IMR-90 (cell line): ENCODE measurements around the gene SCFD1. TPM values are rescaled to one million over a fixed set of nuclear protein-coding genes. Genes with fewer than 3 reads are reported as not detected.

ENCODE experiments used
- ATAC-seq: fragments of 200-7000 bp; cut with Tn5 transposase; 2 replicates; pipeline ENCODE4 v1.9.1; 2020; ENCODE audit warnings: low read depth, mild to moderate bottlenecking, moderate library complexity
- BruUV-seq: library from RNA; stranded (reverse); fragments of 400-500 nt; replicated peaks from 2 replicates; lab custom pipeline; 2021; lab: Mats Ljungman, UMichigan
- CTCF ChIA-PET: fragments of 300-600 bp; formaldehyde crosslinking; extraction: SDS; loops from one replicate; lab custom pipeline; 2021; ENCODE audit warnings: antibody characterized with exemption; lab: Yijun Ruan, JAX
- POLR2A ChIA-PET: fragments of 300-600 bp; sonication (Branson Sonifier 250); formaldehyde crosslinking; loops from one replicate; lab custom pipeline; 2022; ENCODE audit warnings: antibody characterized with exemption; ENCODE audit not compliant: unreplicated experiment; lab: Charles Lee
- DNase-seq: peaks from one replicate; pipeline ENCODE4 v3.0.0; 2013
- H2AFZ ChIP-seq: replicated peaks from 2 replicates; pipeline ENCODE3; 2013; ENCODE audit warnings: low read length, mild to moderate bottlenecking; ENCODE audit not compliant: poor library complexity
- H2AK5ac ChIP-seq: 2 replicates; pipeline ENCODE4 v1.6.1; 2013; ENCODE audit warnings: low read depth, low read length, inconsistent platforms
- H2AK9ac ChIP-seq: replicated peaks from 2 replicates; pipeline ENCODE3; 2013; ENCODE audit warnings: mild to moderate bottlenecking, low read depth, low read length, moderate library complexity; ENCODE audit not compliant: poor library complexity
- H2BK120ac ChIP-seq: 2 replicates; pipeline ENCODE4 v1.6.1; 2013; ENCODE audit warnings: low read depth, low read length, inconsistent platforms
- H2BK15ac ChIP-seq: 3 replicates; pipeline ENCODE4 v1.6.1; 2013; ENCODE audit warnings: low read depth, low read length, inconsistent platforms
- H2BK20ac ChIP-seq: 2 replicates; pipeline ENCODE4 v1.6.1; 2013; ENCODE audit warnings: low read depth, mild to moderate bottlenecking, inconsistent platforms, low read length, moderate library complexity
- H2BK5ac ChIP-seq: 2 replicates; pipeline ENCODE4 v1.6.1; 2013; ENCODE audit warnings: mild to moderate bottlenecking, low read depth, low read length, inconsistent platforms; ENCODE audit not compliant: poor library complexity, severe bottlenecking
- H3K14ac ChIP-seq: replicated peaks from 2 replicates; pipeline ENCODE4 v1.6.1; 2013; ENCODE audit warnings: low read depth, low read length, inconsistent platforms
- H3K18ac ChIP-seq: 2 replicates; pipeline ENCODE4 v1.6.1; 2013; ENCODE audit warnings: low read depth, low read length, control low read depth
- H3K23ac ChIP-seq: 2 replicates; pipeline ENCODE4 v1.6.1; 2013; ENCODE audit warnings: low read depth, low read length, inconsistent platforms
- H3K27ac ChIP-seq: 2 replicates; pipeline ENCODE4 v1.5.1; 2013; ENCODE audit warnings: mild to moderate bottlenecking, control low read depth, low read length; ENCODE audit not compliant: insufficient read depth
- H3K27me3 ChIP-seq: 2 replicates; pipeline ENCODE4 v1.6.1; 2013; ENCODE audit warnings: low read length; ENCODE audit not compliant: control insufficient read depth, insufficient read depth
- H3K36me3 ChIP-seq: 2 replicates; pipeline ENCODE4 v1.6.1; 2013; ENCODE audit warnings: low read length, mixed read lengths; ENCODE audit not compliant: control insufficient read depth, insufficient read depth
- H3K4ac ChIP-seq: 2 replicates; pipeline ENCODE4 v1.6.1; 2013; ENCODE audit warnings: low read depth, low read length, inconsistent platforms
- H3K4me1 ChIP-seq: 2 replicates; pipeline ENCODE4 v1.6.1; 2013; ENCODE audit warnings: low read length, mixed read lengths; ENCODE audit not compliant: control insufficient read depth, insufficient read depth
- H3K4me2 ChIP-seq: 2 replicates; pipeline ENCODE4 v1.6.1; 2013; ENCODE audit warnings: low read depth, mild to moderate bottlenecking, control low read depth, low read length, moderate library complexity
- H3K4me3 ChIP-seq: 2 replicates; pipeline ENCODE4 v1.5.1; 2013; ENCODE audit warnings: low read depth, mild to moderate bottlenecking, control low read depth, low read length, moderate library complexity; ENCODE audit not compliant: insufficient read depth
- H3K56ac ChIP-seq: 2 replicates; pipeline ENCODE4 v1.6.1; 2013; ENCODE audit warnings: low read length, inconsistent platforms; ENCODE audit not compliant: insufficient read depth; ENCODE audit errors: extremely low read depth
- H3K79me1 ChIP-seq, 2 experiments: 2 replicates each; pipeline ENCODE4 v1.6.1; 2013; ENCODE audit warnings: low read length in 2 of 2, inconsistent platforms in 1 of 2, low read depth in 1 of 2
- H3K9ac ChIP-seq: 2 replicates; pipeline ENCODE4 v1.6.1; 2013; ENCODE audit warnings: low read depth, low read length, control low read depth
- H3K9me1 ChIP-seq: 2 replicates; pipeline ENCODE4 v1.6.1; 2013; ENCODE audit warnings: low read length, inconsistent platforms; ENCODE audit not compliant: insufficient read depth
- H3K9me3 ChIP-seq: 2 replicates; pipeline ENCODE4 v1.6.1; 2013; ENCODE audit warnings: low read length; ENCODE audit not compliant: control insufficient read depth, insufficient read depth
- H4K20me1 ChIP-seq: 2 replicates; pipeline ENCODE4 v1.6.1; 2013; ENCODE audit warnings: low read length, inconsistent platforms; ENCODE audit not compliant: insufficient read depth
- H4K5ac ChIP-seq: 2 replicates; pipeline ENCODE4 v1.6.1; 2013; ENCODE audit warnings: mild to moderate bottlenecking, low read depth, low read length, control low read depth
- H4K8ac ChIP-seq, 2 experiments: 2 replicates each; pipeline ENCODE4 v1.6.1; 2013; ENCODE audit warnings: low read depth in 2 of 2, low read length in 2 of 2, control low read depth in 1 of 2, inconsistent platforms in 1 of 2
- H4K91ac ChIP-seq: 2 replicates; pipeline ENCODE4 v1.6.1; 2013; ENCODE audit warnings: low read depth, low read length, inconsistent platforms; ENCODE audit not compliant: insufficient read depth
- CEBPB ChIP-seq: IDR thresholded peaks from 2 replicates; pipeline ENCODE4 v1.6.1; 2012; ENCODE audit warnings: low read depth, low read length, improper control_type of control experiment
- CTCF ChIP-seq: conservative IDR thresholded peaks from 2 replicates; pipeline ENCODE4 v1.5.1; 2012; ENCODE audit warnings: mild to moderate bottlenecking, low read depth, low read length, improper control_type of control experiment
- MAFK ChIP-seq: IDR thresholded peaks from 2 replicates; pipeline ENCODE4 v1.6.1; 2012; ENCODE audit warnings: low read depth, low read length, improper control_type of control experiment
- MXI1 ChIP-seq: IDR thresholded peaks from 2 replicates; pipeline ENCODE4 v1.6.1; 2012; ENCODE audit warnings: low read depth, mild to moderate bottlenecking, low read length, moderate library complexity, borderline replicate concordance
- POLR2A ChIP-seq: IDR thresholded peaks from 2 replicates; pipeline ENCODE4 v1.6.1; 2012; ENCODE audit warnings: mild to moderate bottlenecking, low read depth, low read length
- RCOR1 ChIP-seq: IDR thresholded peaks from 2 replicates; pipeline ENCODE4 v1.6.1; 2012; ENCODE audit warnings: mild to moderate bottlenecking, low read length, improper control_type of control experiment; ENCODE audit not compliant: insufficient replicate concordance
- RFX5 ChIP-seq: IDR thresholded peaks from 2 replicates; pipeline ENCODE4 v1.8.0; 2012; ENCODE audit warnings: low read depth, mild to moderate bottlenecking, low read length, moderate library complexity
- SMC3 ChIP-seq: fragments of 150-350 bp; IDR thresholded peaks from 2 replicates; pipeline ENCODE4 v1.6.1; 2016; ENCODE audit warnings: low read depth, mild to moderate bottlenecking, antibody characterized with exemption, low read length, moderate library complexity
- USF2 ChIP-seq: fragments of 150-350 bp; IDR thresholded peaks from 2 replicates; pipeline ENCODE4 v1.6.1; 2017; ENCODE audit warnings: mild to moderate bottlenecking, antibody characterized with exemption, low read length, low read depth
- WGBS, 2 experiments: methylation state at CpG; one replicate each; pipeline versions ENCODE4 v1.1.5 to v1.1.7; 2013; ENCODE audit warnings: missing lambda C conversion rate in 2 of 2; ENCODE audit not compliant: insufficient read length in 1 of 2; ENCODE audit errors: extremely low coverage in 2 of 2; 5-methylcytosine and 5-hydroxymethylcytosine counted together
- dilution Hi-C: fragments of 300-500 bp; cut with HindIII; formaldehyde crosslinking; loops from one replicate; pipeline ENCODE4 v1.14.3; 2018; ENCODE audit warnings: low sequenced_read_pairs; ENCODE audit not compliant: unreplicated experiment
- in situ Hi-C: fragments of 300-500 bp; cut with MboI; formaldehyde crosslinking; loops from 3 replicates; pipeline ENCODE4 v1.14.3; 2019; ENCODE audit warnings: low sequenced_read_pairs, inconsistent platforms, mixed read lengths
- intact Hi-C: fragments of 100-400 bp; cut with micrococcal nuclease; formaldehyde crosslinking; loops from 2 replicates; pipeline ENCODE4 v1.10.0; 2022
- polyA plus RNA-seq, 3 experiments: library from polyadenylated mRNA; depleted of rRNA; stranded (reverse); fragments of >200 nt; gene quantifications; 2 replicates each; pipeline ENCODE4 v1.2.3, GENCODE V29; 2012; ENCODE audit warnings: low replicate concordance in 1 of 3
- total RNA-seq: library from RNA; depleted of rRNA; stranded (reverse); fragments of >200 nt; gene quantifications from 2 replicates; pipeline ENCODE4 v1.2.3, GENCODE V29; 2012

SCFD1 gene
- total and polyA plus RNA-seq, 2 of the 4 experiments (the other 2 are of a cell fraction) = 51.4 to 74.0 TPM

GRCh38 chr14:30691751-30692398, 69.8 kb downstream of the SCFD1 start:
- ChIA-PET CTCF (no interaction called here), POLR2A (no interaction called here)
- dilution Hi-C loops = no loop called here
- H3K27me3 ChIP-seq = no peaks in the 10 kb centered on the region
- no peaks in the 10 kb centered on the region for H3K9me3 ChIP-seq
- H2AFZ ChIP-seq = no peak overlapping the region
- no peak overlapping the region for H3K4me3 ChIP-seq
- no peaks in the 10 kb centered on the region for H4K20me1 ChIP-seq
- no peak overlapping the region for H4K91ac ChIP-seq
- DNase-seq (no peak), ATAC-seq (no peak)
- BruUV-seq = no TSS peak
- no peak overlapping the region for H3K14ac ChIP-seq
- H3K79me1 ChIP-seq = peaks cover 11 to 14% of the 10 kb centered on the region in 2 experiments
- no peak overlapping the region for H2AK5ac ChIP-seq
- no peak overlapping the region for H2BK15ac ChIP-seq
- H3K9me1 ChIP-seq = peaks cover 3% of the 10 kb centered on the region
- H4K8ac ChIP-seq = no peak overlapping the region
- no peak overlapping the region for H3K18ac ChIP-seq
- no peak overlapping the region for H2BK120ac ChIP-seq
- intact Hi-C loops = no loop called here
- no peaks in the 10 kb centered on the region for H3K4me1 ChIP-seq
- no peak overlapping the region for H3K27ac ChIP-seq
- H3K4me2 ChIP-seq = no peak overlapping the region
- H3K23ac ChIP-seq = no peak overlapping the region
- no peak overlapping the region for H2AK9ac ChIP-seq
- H2BK20ac ChIP-seq = no peak overlapping the region
- H4K5ac ChIP-seq = no peak overlapping the region
- peaks cover 9% of the 10 kb centered on the region for H3K36me3 ChIP-seq
- no peak overlapping the region for H2BK5ac ChIP-seq
- in situ Hi-C loops = no loop called here
- no peak overlapping the region for H3K4ac ChIP-seq
- no peak overlapping the region for H3K9ac ChIP-seq
- H3K56ac ChIP-seq = no peak overlapping the region
- no CpG with 5 or more reads among the region's 5 CpGs for WGBS, 2 experiments
- TF ChIP-seq RCOR1 (no peak), MXI1 (no peak), RFX5 (no peak), CTCF (no peak), CEBPB (no peak), SMC3 (no peak), USF2 (no peak), POLR2A (no peak), MAFK (no peak)
